ENCODE data around the gene ARHGAP26.

ARHGAP26 gene

GRCh38 chr5:142816531-142817430 is 46.6 kb downstream of the ARHGAP26 start:
- peak; percentile 37 for DNase-seq

- no peak for DNase-seq
Observed at GRCh38 chr5:142817949-142818431, 47.8 kb downstream of the ARHGAP26 start.

- DNase-seq, result no peak
Observed at GRCh38 chr5:142819292-142819691, 49.1 kb downstream of the ARHGAP26 start.

- no peak for DNase-seq
Observed at GRCh38 chr5:142819825-142820224, 49.6 kb downstream of the ARHGAP26 start.

GRCh38 chr5:142820447-142820846 is 50.3 kb downstream of the ARHGAP26 start:
- DNase-seq, result no peak

- no peak for DNase-seq
Observed at GRCh38 chr5:142821034-142821732, 51.0 kb downstream of the ARHGAP26 start.

- peak; percentile 23 for DNase-seq
Observed at GRCh38 chr5:142821733-142822487, 51.7 kb downstream of the ARHGAP26 start.

- no peak for DNase-seq
Observed at GRCh38 chr5:142823126-142823525, 52.9 kb downstream of the ARHGAP26 start.

GRCh38 chr5:142823806-142824205 is 53.6 kb downstream of the ARHGAP26 start:
- no peak for DNase-seq

GRCh38 chr5:142824391-142824790 is 54.2 kb downstream of the ARHGAP26 start:
- no peak for DNase-seq

- no peak for DNase-seq
Observed at GRCh38 chr5:142825378-142826089, 55.4 kb downstream of the ARHGAP26 start.

- no peak for DNase-seq
Observed at GRCh38 chr5:142826093-142826492, 55.9 kb downstream of the ARHGAP26 start.

GRCh38 chr5:142826741-142827492 is 56.7 kb downstream of the ARHGAP26 start:
- DNase-seq, result peak; percentile 38

GRCh38 chr5:142827934-142828576 is 57.9 kb downstream of the ARHGAP26 start:
- DNase-seq, result no peak

GRCh38 chr5:142828797-142829535 is 58.8 kb downstream of the ARHGAP26 start:
- no peak for DNase-seq

- no peak for DNase-seq
Observed at GRCh38 chr5:142829801-142830220, 59.6 kb downstream of the ARHGAP26 start.

GRCh38 chr5:142830241-142831008 is 60.2 kb downstream of the ARHGAP26 start:
- DNase-seq, result no peak

GRCh38 chr5:142831009-142831383 is 60.8 kb downstream of the ARHGAP26 start:
- no peak for DNase-seq

- DNase-seq, result no peak
Observed at GRCh38 chr5:142832263-142832662, 62.1 kb downstream of the ARHGAP26 start.
